ENCODE data around the gene WDR72. TPM values are rescaled to one million over a fixed set of nuclear protein-coding genes. Genes with fewer than 3 reads are reported as not detected.
"Not testable (repeated sequence)": the region's sequence is repeated elsewhere in the genome, so short reads cannot be mapped to it uniquely, and the experiment has no call there.

Gene WDR72
- total RNA-seq, 2 experiments from 2014 or later, result not detected

GRCh38 chr15:53710906-53711305 lies 48.6 kb downstream of the WDR72 start:
- Mint-ChIP-seq H3K9me3 (no peaks in the 10 kb centered on the region), H3K27me3 (peaks cover 4% of the 10 kb centered on the region), H3K36me3 (ENCODE audit: low read depth) (no peaks in the 10 kb centered on the region), H3K27ac (no peak overlapping the region), H3K4me3 (no peak overlapping the region), H3K4me1 (ENCODE audit: low read depth) (no peaks in the 10 kb centered on the region)
- ChIA-PET POLR2A (interaction anchor here (0.5 kb wide), 1 partner anchor 609 kb away, joined by 3 read pairs; no protein-coding TSS in a partner anchor), CTCF (no interaction called here)
- TF ChIP-seq CTCF (IDR thresholded peaks at IDR 0.05), result no peak
- DNase-seq (no peak), ATAC-seq (no peak)
- intact Hi-C loops (cut with micrococcal nuclease), result no loop called here

- Mint-ChIP-seq H3K36me3 (ENCODE audit: low read depth) (no peaks in the 10 kb centered on the region), H3K4me3 (no peak overlapping the region), H3K4me1 (ENCODE audit: low read depth) (no peaks in the 10 kb centered on the region), H3K27ac (no peak overlapping the region), H3K9me3 (no peaks in the 10 kb centered on the region), H3K27me3 (peaks cover 4% of the 10 kb centered on the region)
- ChIA-PET CTCF (no interaction called here), POLR2A (no interaction called here)
- intact Hi-C loops (cut with micrococcal nuclease), result no loop called here
- ATAC-seq (no peak), DNase-seq (no peak)
- no peak for TF ChIP-seq CTCF (IDR thresholded peaks at IDR 0.05)
These were observed 49.6 kb downstream of the WDR72 start for GRCh38 chr15:53709821-53710220.

- no peaks in the 10 kb centered on the region for H3K27me3 Mint-ChIP-seq
- DNase-seq, result no peak
- no peak overlapping the region for H3K4me3 Mint-ChIP-seq
- no peaks in the 10 kb centered on the region for H3K9me3 Mint-ChIP-seq
- no peak for TF ChIP-seq CTCF (IDR thresholded peaks at IDR 0.05)
- ATAC-seq, result no peak
- CTCF ChIA-PET, result no interaction called here
- H3K4me1 Mint-ChIP-seq (ENCODE audit: low read depth), result no peaks in the 10 kb centered on the region
- H3K36me3 Mint-ChIP-seq (ENCODE audit: low read depth), result no peaks in the 10 kb centered on the region
- intact Hi-C loops (cut with micrococcal nuclease), result no loop called here
- no peak overlapping the region for H3K27ac Mint-ChIP-seq
- POLR2A ChIA-PET, result no interaction called here
These were observed 64.1 kb downstream of the WDR72 start for GRCh38 chr15:53695365-53695764.

GRCh38 chr15:53694476-53694874 lies 65.0 kb downstream of the WDR72 start:
- CTCF ChIA-PET, result no interaction called here
- Mint-ChIP-seq H3K4me3 (no peak overlapping the region), H3K36me3 (ENCODE audit: low read depth) (no peaks in the 10 kb centered on the region), H3K27ac (no peak overlapping the region), H3K4me1 (ENCODE audit: low read depth) (no peaks in the 10 kb centered on the region), H3K9me3 (no peaks in the 10 kb centered on the region), H3K27me3 (no peaks in the 10 kb centered on the region)
- DNase-seq (no peak), ATAC-seq (no peak)
- POLR2A ChIA-PET, result no interaction called here
- TF ChIP-seq CTCF (IDR thresholded peaks at IDR 0.05), result no peak
- intact Hi-C loops (cut with micrococcal nuclease), result no loop called here

- Mint-ChIP-seq H3K9me3 (no peaks in the 10 kb centered on the region), H3K27ac (no peak overlapping the region), H3K27me3 (no peaks in the 10 kb centered on the region), H3K4me1 (ENCODE audit: low read depth) (no peaks in the 10 kb centered on the region), H3K4me3 (no peak overlapping the region), H3K36me3 (ENCODE audit: low read depth) (no peaks in the 10 kb centered on the region)
- DNase-seq (no peak), ATAC-seq (no peak)
- no peak for TF ChIP-seq CTCF (IDR thresholded peaks at IDR 0.05)
- ChIA-PET CTCF (no interaction called here), POLR2A (no interaction called here)
- intact Hi-C loops (cut with micrococcal nuclease), result no loop called here
These were observed 65.6 kb downstream of the WDR72 start for GRCh38 chr15:53693729-53694475.

- ATAC-seq; H3K36me3 Mint-ChIP-seq (ENCODE audit: low read depth); H3K4me1 Mint-ChIP-seq (ENCODE audit: low read depth); intact Hi-C loops (cut with micrococcal nuclease); H3K4me3 Mint-ChIP-seq; DNase-seq; H3K9me3 Mint-ChIP-seq; CTCF ChIA-PET; POLR2A ChIA-PET; H3K27ac Mint-ChIP-seq; H3K27me3 Mint-ChIP-seq: not testable (repeated sequence)
These were observed 75.3 kb downstream of the WDR72 start for GRCh38 chr15:53684162-53684561.

Data from activated CD8-positive, alpha-beta T cell treated with anti-CD3 and anti-CD28 coated beads for 36 hours (primary cell).